T-helper 2 cell treated with Interferon-gamma antibody and Interleukin-4, amounts not matched to agents 5 μg/mL and 100 μg/mL, for 36 hours (primary cell): ENCODE results near the gene COX19.

Source experiments
- DNase-seq: peaks from one replicate; pipeline ENCODE4 v3.0.0; 2021; ENCODE audit warnings: low spot score
- H3K27ac Mint-ChIP-seq: one replicate; pipeline ENCODE4 v1.8.0; 2021; ENCODE audit warnings: mild to moderate bottlenecking, mixed read lengths
- H3K27me3 Mint-ChIP-seq: one replicate; pipeline ENCODE4 v1.8.0; 2021; ENCODE audit warnings: low read depth, mixed read lengths
- H3K36me3 Mint-ChIP-seq: one replicate; pipeline ENCODE4 v1.8.0; 2021; ENCODE audit warnings: low read depth, mixed read lengths
- H3K4me1 Mint-ChIP-seq: one replicate; pipeline ENCODE4 v1.8.0; 2021; ENCODE audit warnings: low read depth, mixed read lengths
- H3K4me3 Mint-ChIP-seq: one replicate; pipeline ENCODE4 v1.8.0; 2022; ENCODE audit warnings: mild to moderate bottlenecking, moderate library complexity, mixed read lengths
- H3K9me3 Mint-ChIP-seq: one replicate; pipeline ENCODE4 v1.8.0; 2021; ENCODE audit warnings: mixed read lengths

Gene COX19

GRCh38 chr7:922334-923107, 52.8 kb downstream of the COX19 start:
- peak overlapping the region; percentile 94 for H3K27ac Mint-ChIP-seq
- no peaks in the 10 kb centered on the region for H3K9me3 Mint-ChIP-seq
- H3K4me1 Mint-ChIP-seq: peaks cover 23% of the 10 kb centered on the region
- H3K36me3 Mint-ChIP-seq: peaks cover 5% of the 10 kb centered on the region
- peak overlapping the region; percentile 89 for H3K4me3 Mint-ChIP-seq
- H3K27me3 Mint-ChIP-seq: no peaks in the 10 kb centered on the region
- no peak for DNase-seq

GRCh38 chr7:921581-922333, 53.6 kb downstream of the COX19 start:
- H3K27ac Mint-ChIP-seq: peak overlapping the region; percentile 94
- H3K27me3 Mint-ChIP-seq: no peaks in the 10 kb centered on the region
- H3K9me3 Mint-ChIP-seq: no peaks in the 10 kb centered on the region
- DNase-seq: no peak
- H3K4me1 Mint-ChIP-seq: peaks cover 23% of the 10 kb centered on the region
- peak overlapping the region; percentile 89 for H3K4me3 Mint-ChIP-seq
- peaks cover 5% of the 10 kb centered on the region for H3K36me3 Mint-ChIP-seq

GRCh38 chr7:921071-921461, 54.3 kb downstream of the COX19 start:
- DNase-seq: no peak
- H3K4me3 Mint-ChIP-seq: peak overlapping the region; percentile 59
- H3K27ac Mint-ChIP-seq: peak overlapping the region; percentile 69
- H3K36me3 Mint-ChIP-seq: peaks cover 5% of the 10 kb centered on the region
- H3K4me1 Mint-ChIP-seq: peaks cover 23% of the 10 kb centered on the region
- no peaks in the 10 kb centered on the region for H3K27me3 Mint-ChIP-seq
- no peaks in the 10 kb centered on the region for H3K9me3 Mint-ChIP-seq

GRCh38 chr7:920351-921070, 54.8 kb downstream of the COX19 start:
- Mint-ChIP-seq H3K27me3 (no peaks in the 10 kb centered on the region), H3K27ac (peak overlapping the region; percentile 69), H3K36me3 (peaks cover 5% of the 10 kb centered on the region), H3K4me3 (peak overlapping the region; percentile 59), H3K4me1 (peaks cover 23% of the 10 kb centered on the region), H3K9me3 (no peaks in the 10 kb centered on the region)
- DNase-seq: no peak

GRCh38 chr7:919924-920341, 55.4 kb downstream of the COX19 start:
- no peak for DNase-seq
- Mint-ChIP-seq H3K36me3 (peaks cover 5% of the 10 kb centered on the region), H3K4me1 (peaks cover 23% of the 10 kb centered on the region)

GRCh38 chr7:919114-919442, 56.3 kb downstream of the COX19 start:
- H3K4me3 Mint-ChIP-seq: no peak overlapping the region
- no peak overlapping the region for H3K27ac Mint-ChIP-seq
- H3K27me3 Mint-ChIP-seq: no peaks in the 10 kb centered on the region
- no peaks in the 10 kb centered on the region for H3K9me3 Mint-ChIP-seq
- H3K4me1 Mint-ChIP-seq: peaks cover 20% of the 10 kb centered on the region
- DNase-seq: no peak
- peaks cover 4% of the 10 kb centered on the region for H3K36me3 Mint-ChIP-seq

More at GRCh38 chr7:919924-920341, 55.4 kb downstream of the COX19 start:
- Mint-ChIP-seq H3K27ac (no peak overlapping the region), H3K9me3 (no peaks in the 10 kb centered on the region), H3K27me3 (no peaks in the 10 kb centered on the region), H3K4me3 (no peak overlapping the region)

GRCh38 chr7:918441-919113, 56.8 kb downstream of the COX19 start:
- no peak for DNase-seq

GRCh38 chr7:918118-918425, 57.3 kb downstream of the COX19 start:
- no peak for DNase-seq
- H3K27me3 Mint-ChIP-seq: no peaks in the 10 kb centered on the region
- no peaks in the 10 kb centered on the region for H3K9me3 Mint-ChIP-seq
- no peak overlapping the region for H3K27ac Mint-ChIP-seq
- H3K4me3 Mint-ChIP-seq: no peak overlapping the region
- peaks cover 4% of the 10 kb centered on the region for H3K36me3 Mint-ChIP-seq
- peaks cover 16% of the 10 kb centered on the region for H3K4me1 Mint-ChIP-seq

More at GRCh38 chr7:918441-919113, 56.8 kb downstream of the COX19 start:
- H3K4me3 Mint-ChIP-seq: no peak overlapping the region
- no peaks in the 10 kb centered on the region for H3K9me3 Mint-ChIP-seq
- peaks cover 4% of the 10 kb centered on the region for H3K36me3 Mint-ChIP-seq
- H3K27me3 Mint-ChIP-seq: no peaks in the 10 kb centered on the region
- H3K27ac Mint-ChIP-seq: no peak overlapping the region
- H3K4me1 Mint-ChIP-seq: peaks cover 20% of the 10 kb centered on the region

- DNase-seq: no peak
- Mint-ChIP-seq H3K27ac (no peak overlapping the region), H3K4me1 (peaks cover 13% of the 10 kb centered on the region), H3K27me3 (no peaks in the 10 kb centered on the region), H3K36me3 (peaks cover 4% of the 10 kb centered on the region), H3K9me3 (no peaks in the 10 kb centered on the region), H3K4me3 (no peak overlapping the region)
Measured at GRCh38 chr7:917255-918117, 57.9 kb downstream of the COX19 start.

- Mint-ChIP-seq H3K36me3 (peaks cover 4% of the 10 kb centered on the region), H3K27ac (no peak overlapping the region), H3K27me3 (no peaks in the 10 kb centered on the region), H3K9me3 (no peaks in the 10 kb centered on the region), H3K4me1 (peaks cover 10% of the 10 kb centered on the region), H3K4me3 (no peak overlapping the region)
- DNase-seq: no peak
Measured at GRCh38 chr7:916291-916941, 58.9 kb downstream of the COX19 start.
